Fibroblast of peridontal ligament (primary cell): ENCODE data around the gene HOXC4.
"Not testable (repeated sequence)": the region's sequence is repeated elsewhere in the genome, so short reads cannot be mapped to it uniquely, and the experiment has no call there.

ENCODE experiments used
- DNase-seq: peaks from one replicate; pipeline ENCODE4 v3.0.0-alpha.2; 2010; ENCODE audit errors: extremely low read depth

HOXC4 gene

DNA sequence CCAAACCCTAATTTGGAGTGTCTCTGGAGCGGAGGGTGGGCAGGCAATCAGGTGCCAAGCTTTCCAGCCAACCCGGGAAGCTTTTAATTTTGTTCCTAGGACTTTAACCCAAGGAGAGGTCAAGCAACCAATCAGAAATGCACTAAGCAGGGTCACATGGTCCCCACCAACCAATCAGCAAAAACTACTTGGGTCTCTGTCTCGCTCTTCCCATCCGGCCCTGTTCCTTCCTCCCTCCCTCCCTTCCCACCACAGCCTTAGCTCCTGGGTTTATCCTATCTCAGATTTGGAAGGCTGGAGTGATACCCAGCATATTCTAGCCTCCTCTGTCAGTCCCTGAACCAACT lies 13.5 kb upstream of the HOXC4 start:
- DNase-seq: no peak

DNA sequence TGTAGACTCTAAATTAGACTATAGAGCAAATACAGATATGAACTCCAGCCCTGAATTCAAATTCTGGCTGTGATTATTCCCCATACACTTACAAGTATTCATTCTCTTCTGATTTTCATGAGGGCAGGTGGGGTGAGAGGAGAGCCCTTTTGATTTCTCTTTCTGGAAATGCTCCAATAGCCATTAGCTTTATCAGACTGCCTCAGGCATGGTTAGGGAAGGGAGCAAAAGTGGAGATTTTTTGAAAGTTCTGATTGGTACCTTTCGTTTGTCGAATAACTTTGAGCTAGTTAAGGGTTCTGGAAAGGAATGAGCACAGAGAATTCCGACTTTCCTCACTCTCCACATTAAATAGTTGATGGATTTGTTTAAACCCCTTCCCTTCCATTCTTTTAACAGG lies 13.0 kb upstream of the HOXC4 start:
- no peak for DNase-seq

- no peak for DNase-seq
These were observed 12.4 kb upstream of the HOXC4 start for GRCh38 chr12:54041097-54041690.

DNA sequence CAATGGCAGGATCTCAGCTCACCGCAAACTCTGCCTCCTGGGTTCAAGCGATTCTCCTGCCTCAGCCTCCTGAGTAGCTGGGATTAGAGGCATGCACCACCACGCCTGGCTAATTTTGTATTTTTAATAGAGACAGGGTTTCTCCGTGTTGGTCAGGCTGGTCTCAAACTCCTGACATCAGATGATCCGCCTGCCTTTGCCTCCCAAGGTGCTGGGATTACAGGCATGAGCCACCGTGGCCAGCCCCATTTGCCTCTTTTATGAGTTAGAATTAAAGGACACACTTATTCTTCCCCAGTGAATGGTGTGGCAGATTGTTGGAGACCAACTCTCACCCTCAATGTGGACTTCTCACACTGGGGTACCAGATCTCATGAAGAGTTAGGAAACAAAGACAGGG lies 11.6 kb upstream of the HOXC4 start:
- DNase-seq: not testable (repeated sequence)

DNA sequence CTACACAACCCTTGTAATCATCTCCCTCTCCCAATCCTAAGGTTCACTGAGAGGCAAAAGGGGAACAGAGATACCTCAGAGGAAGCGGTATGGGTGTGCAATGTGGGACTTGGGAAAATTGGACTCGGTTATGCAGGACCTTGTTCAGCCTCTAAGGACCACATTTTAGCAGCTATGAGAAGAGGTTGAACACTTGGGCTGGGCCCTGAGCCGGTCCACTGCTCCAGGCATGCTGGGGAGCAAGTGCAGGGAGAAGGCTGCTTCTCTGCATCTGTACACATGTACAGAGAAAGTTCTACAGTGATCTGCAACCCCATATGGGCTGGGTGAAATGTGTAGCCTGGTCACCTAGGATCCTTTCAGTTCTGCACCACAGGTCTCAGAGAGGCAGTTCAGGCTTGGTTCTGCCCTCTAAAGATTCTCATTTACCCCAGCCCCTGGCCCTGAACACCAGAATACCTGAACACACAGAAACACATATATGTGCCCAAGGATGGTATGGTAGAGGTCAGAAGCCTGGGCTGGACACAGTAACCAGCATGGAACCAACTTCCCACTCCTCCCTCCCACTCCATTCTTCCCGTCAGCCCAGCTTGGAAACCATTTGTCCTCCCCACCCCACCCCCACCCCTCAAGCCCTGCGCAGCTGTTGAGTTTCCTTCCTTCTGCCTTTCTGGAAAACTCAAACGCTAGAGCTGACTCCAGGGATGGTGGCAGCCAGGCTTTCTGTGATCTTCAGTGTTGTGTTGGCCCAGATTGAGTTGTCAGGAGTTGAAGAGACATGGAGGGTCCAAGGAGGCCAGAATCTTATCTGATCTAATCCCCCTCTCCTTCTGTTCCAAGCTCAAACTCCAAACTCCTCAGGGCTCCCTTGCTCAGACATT lies 10.4 kb upstream of the HOXC4 start:
- no peak for DNase-seq

DNA sequence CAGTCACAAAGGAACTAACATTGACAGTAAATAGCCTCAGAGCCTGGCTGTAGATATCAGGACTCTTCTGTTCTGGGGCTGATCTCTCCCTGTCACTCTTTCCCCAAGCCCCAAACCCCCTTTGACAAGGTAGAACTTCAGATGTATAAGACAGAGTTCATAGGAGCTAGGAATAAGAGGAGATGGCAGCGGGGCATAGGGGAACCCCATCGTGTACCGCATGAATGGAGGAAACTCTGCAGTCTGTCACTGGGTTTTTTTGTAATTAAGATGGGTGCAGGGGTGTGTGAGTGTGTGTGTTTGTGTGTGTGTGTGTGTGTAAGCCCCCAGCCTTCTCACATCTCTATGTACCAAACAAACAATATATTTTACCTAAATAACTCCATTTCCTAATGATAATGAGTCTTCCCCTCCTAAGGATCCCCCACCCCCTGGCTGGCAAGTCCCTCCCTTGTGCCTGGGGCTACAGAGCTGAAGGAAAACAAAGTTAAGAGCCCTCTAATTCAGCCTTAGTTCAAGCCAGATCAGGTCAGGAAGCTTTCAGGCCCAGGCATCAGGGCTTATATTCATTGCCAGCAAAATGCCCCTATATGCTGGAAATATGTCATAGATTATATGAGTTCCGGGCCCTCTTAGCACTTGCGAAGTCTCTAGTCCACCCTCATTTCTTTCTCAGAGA lies 9.1 kb upstream of the HOXC4 start:
- DNase-seq: no peak

- no peak for DNase-seq
These were observed 8.2 kb upstream of the HOXC4 start for GRCh38 chr12:54045401-54045800.

DNA sequence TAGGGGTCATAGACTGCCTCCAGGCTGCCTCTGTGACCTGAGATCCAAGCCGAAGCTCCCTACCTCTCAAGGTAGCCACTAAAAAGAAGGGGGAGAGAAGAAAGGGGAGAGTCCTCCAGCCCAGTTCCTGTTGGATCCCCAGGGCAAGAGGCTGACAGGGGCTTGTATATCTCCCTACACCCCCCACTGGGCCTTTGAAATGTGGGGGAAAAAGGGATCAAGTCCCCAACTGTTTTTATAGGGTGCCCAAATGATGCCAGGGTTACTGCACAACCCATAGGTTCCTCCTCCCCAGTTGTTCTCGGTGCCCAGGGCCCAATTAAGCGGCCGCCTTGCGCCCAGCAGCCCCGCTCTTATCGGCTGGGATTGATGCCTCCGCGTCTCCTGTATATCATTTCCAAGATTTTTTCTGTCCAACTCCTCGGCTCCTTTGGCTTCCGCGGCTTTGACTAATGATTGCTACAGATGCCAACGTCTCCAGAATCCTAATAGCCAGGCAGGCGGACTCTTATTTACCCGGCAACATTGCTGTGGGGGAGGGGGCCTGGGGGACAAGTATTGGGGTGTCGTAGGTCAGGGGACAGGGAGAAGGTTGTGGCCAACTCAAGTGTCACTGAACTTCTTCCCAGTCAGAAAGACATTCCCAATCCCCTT lies 7.6 kb upstream of the HOXC4 start:
- no peak for DNase-seq

GRCh38 chr12:54046809-54047159 lies 6.9 kb upstream of the HOXC4 start:
- DNase-seq: no peak

GRCh38 chr12:54047160-54047963 lies 6.3 kb upstream of the HOXC4 start:
- no peak for DNase-seq

DNA sequence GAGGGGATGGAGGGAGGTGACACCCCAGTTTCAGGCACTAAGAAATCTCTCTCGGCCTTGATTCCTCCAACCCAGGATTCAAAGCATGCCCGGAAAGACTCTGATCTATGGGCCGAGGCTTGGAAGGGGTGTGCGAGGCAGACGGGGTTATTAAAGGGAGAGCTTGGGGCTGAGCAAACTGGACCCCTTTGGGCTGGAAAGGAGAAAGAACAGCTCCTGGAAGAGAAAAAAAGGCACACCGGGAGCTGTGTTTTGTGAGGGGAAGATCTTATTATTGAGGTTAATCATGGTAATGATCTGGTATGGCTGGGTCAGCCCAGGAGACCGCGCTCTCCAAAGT lies 5.7 kb upstream of the HOXC4 start:
- no peak for DNase-seq

GRCh38 chr12:54048406-54049093 lies 5.1 kb upstream of the HOXC4 start:
- no peak for DNase-seq

- no peak for DNase-seq
These were observed 4.5 kb upstream of the HOXC4 start for GRCh38 chr12:54049108-54049507.

GRCh38 chr12:54050482-54050810 lies 3.2 kb upstream of the HOXC4 start:
- DNase-seq: no peak

- no peak for DNase-seq
These were observed 2.4 kb upstream of the HOXC4 start for GRCh38 chr12:54051026-54051842.

- DNase-seq: no peak
These were observed 1.7 kb upstream of the HOXC4 start for GRCh38 chr12:54051874-54052437.

DNA sequence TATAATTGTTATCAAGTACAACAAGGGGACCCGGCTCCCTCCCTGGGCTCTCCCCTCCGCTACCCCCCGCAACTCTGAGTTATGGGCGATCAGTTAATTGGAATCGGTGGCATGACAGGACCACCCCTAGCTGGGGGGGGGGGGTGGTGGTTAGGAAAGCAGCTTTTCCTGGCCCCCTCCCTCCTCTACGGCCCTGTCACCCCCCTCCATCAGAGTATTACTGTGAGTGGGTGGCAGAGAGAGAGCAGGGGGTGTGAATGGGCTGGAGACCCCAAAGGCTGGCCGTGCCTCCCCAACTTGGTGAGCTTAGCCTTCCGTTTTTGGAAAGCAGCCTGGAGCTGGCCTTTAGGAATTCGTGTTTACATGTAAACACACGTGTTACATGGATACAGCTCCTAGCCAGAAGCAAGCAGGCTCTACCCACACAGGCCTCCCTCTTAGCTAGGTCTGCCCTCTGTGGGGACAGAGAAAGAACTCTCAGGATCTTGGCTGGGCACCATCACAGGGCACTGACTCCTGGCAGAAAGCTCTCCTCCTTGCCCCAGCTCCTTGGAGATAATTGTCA lies 1.1 kb upstream of the HOXC4 start:
- no peak for DNase-seq

DNA sequence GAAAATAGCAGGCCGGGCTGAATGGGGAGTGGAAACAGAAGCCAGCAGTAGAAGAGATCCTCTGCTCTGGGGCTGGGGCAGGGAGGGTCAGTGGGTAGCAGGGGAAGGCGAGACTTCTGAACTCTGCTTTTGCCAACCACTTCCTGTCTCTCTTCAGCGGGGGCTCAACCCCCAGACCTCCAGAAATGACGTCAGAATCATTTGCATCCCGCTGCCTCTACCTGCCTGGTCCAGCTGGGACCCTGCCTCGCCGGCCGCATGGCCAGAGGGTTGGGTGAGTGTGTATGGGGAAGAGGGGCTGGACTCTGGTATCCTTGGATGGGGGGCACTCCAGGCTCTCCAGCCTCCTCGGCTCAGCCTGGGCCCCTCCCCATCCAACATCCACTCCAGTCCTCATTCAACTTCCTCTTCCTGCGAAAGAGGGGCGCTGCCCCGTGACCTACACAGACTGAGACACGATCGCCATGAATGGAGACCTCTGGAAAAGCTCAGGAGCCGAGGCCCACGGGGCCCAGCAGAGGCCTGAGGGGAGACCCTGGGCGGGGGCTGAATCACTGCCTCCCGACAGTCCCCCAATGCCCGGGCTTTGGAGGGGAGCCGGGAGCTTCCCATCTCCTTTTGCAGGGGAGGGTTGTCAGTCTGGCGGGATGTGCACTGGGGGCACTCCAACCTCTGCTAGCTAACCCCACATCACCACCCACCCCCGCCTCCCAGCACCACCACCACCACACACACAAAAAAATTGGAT lies 458 bp upstream of the HOXC4 start:
- DNase-seq: no peak

GRCh38 chr12:54054742-54055194 lies 1.1 kb downstream of the HOXC4 start:
- no peak for DNase-seq
